Adrenal gland (tissue), 12 donors: Measurements from ENCODE around the gene CDH18. TPM values are rescaled to one million over a fixed set of nuclear protein-coding genes. Genes with fewer than 3 reads are reported as not detected.

Experiments used
- DNase-seq, 7 donors: peaks; one replicate each; pipeline ENCODE4 v3.0.0-alpha.2; 2019 to 2020
- H3K27ac ChIP-seq, 5 donors: fragments of 200-600 bp; sonication (generic) in 4 of 5; 1 replicate in 3 of 5; 2 replicates in 2 of 5; pipeline versions ENCODE4 v1.5.1 to v1.8.0; 2016 to 2020; ENCODE audit warnings: mild to moderate bottlenecking in 1 of 5
- H3K27me3 ChIP-seq: fragments of 200-600 bp; 2 replicates; pipeline ENCODE4 v1.8.0; 2021
- H3K36me3 ChIP-seq, 2 donors: fragments of 200-600 bp; replicated peaks in 1 of 2; 1 replicate in 1 of 2; 2 replicates in 1 of 2; pipeline versions ENCODE4 v1.5.1 to v1.8.0; 2018 to 2022
- H3K4me1 ChIP-seq, 2 donors: fragments of 200-600 bp; replicated peaks in 1 of 2; 1 replicate in 1 of 2; 2 replicates in 1 of 2; pipeline versions ENCODE4 v1.5.1 to v1.8.0; 2018 to 2021
- H3K4me3 ChIP-seq, 4 donors: fragments of 200-600 bp; sonication (generic) in 3 of 4; one replicate each; pipeline ENCODE4 v1.5.1; 2016 to 2018
- H3K9me3 ChIP-seq, 3 donors: fragments of 200-600 bp; sonication (generic) in 1 of 3; replicated peaks in 1 of 3; 1 replicate in 2 of 3; 2 replicates in 1 of 3; pipeline versions ENCODE4 v1.5.1 to v1.8.0; 2016 to 2021
- POLR2A ChIP-seq, 2 donors: fragments of 450-650 bp; IDR thresholded peaks; one replicate each; pipeline ENCODE4 v1.6.1; 2017; ENCODE audit warnings: antibody characterized with exemption in 2 of 2, mild to moderate bottlenecking in 2 of 2, moderate library complexity in 1 of 2
- WGBS, 4 donors: extraction: QIAGEN DNeasy Blood & Tissue Kit in 2 of 4; methylation state at CpG; one replicate each; pipeline versions ENCODE4 v1.1.5 to v1.1.7; 2013 to 2017; 5-methylcytosine and 5-hydroxymethylcytosine counted together
- intact Hi-C, 2 donors: fragments of 100-400 bp; cut with DNase I; formaldehyde crosslinking; loops; one replicate each; pipeline versions ENCODE4 v1.14.1 to v1.15.0; 2022 to 2023
- polyA plus RNA-seq, 3 donors: library from polyadenylated mRNA; stranded (reverse); fragments of 200-250 nt in 2 of 3; fragments of 350-450 nt in 1 of 3; fragmentation: Illumina TruSeq in 1 of 3; extraction: RNeasy Lipid Tissue Mini Kit (QIAGEN cat#74804) in 1 of 3; gene quantifications; one replicate each; pipeline ENCODE4 v1.2.3, GENCODE V29; 2013 to 2014
- total RNA-seq, 9 donors: library from RNA; depleted of rRNA in 4 of 9; stranded (reverse); fragments of >200 nt in 4 of 9; fragments of 120-200 nt in 1 of 9; fragmentation: NEBNext Ultra II Directional in 1 of 9; extraction: Animal tissue kit (Norgen Biotek cat#: 25700) in 1 of 9; gene quantifications; one replicate each; pipeline versions ENCODE4 v1.1.0 to v1.2.4, GENCODE V29; 2013 to 2023
- TF ChIP-seq, protein P1 (sequence below), 6 experiments: fragments of 450-650 bp in 4 of 6; fragments of 200-600 bp in 2 of 6; sonication (generic) in 1 of 6; IDR thresholded peaks; 1 replicate in 5 of 6; 2 replicates in 1 of 6; pipeline versions ENCODE4 v1.5.1 to v1.8.0; 2016 to 2021; ENCODE audit warnings: antibody characterized with exemption in 6 of 6, mild to moderate bottlenecking in 2 of 6, moderate library complexity in 1 of 6
- donor health status: healthy with polysubstance abuse.
- donor health status: Bipolar disorder and iron deficiency.
- donor health status: DM: yes; HTN: yes; CAD: no.
- donor health status: DM: no; HTN: no; CAD: no.
- donor health status: DM: no; HTN: no; CAD: no.
- donor health status: DM: yes; HTN: yes; CAD: no.

Gene CDH18
- total and polyA plus RNA-seq, 12 donors, result 0.23 to 9.0 (median 3.9) TPM; not detected in 4

DNA sequence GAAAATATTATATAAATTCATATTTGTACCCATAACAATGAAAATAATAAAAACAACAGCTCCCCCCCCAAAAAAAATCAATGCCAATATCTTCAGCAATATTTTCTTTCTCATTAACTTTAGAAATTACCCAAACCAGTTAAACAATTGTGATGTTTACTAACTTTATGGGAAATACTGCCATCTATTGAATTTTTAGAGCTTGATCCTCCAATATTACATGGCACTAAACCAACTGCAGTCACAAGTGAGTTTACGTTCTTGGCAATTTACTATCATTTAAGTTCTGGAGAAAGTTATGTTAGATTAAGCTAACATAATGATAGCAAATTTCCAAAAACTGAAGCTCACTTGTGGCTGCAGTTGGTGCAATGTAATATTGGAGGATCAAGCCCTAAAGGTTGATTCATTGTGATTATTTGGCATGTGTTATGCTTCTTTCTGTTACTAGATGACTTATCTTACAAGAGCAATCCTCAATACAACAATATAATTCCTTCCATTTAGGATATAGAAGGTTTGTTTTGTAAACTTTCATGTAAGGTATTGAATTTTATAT is 379.5 kb downstream of the CDH18 start:
- Histone ChIP-seq H3K4me1 (no peaks in the 10 kb centered on the region), H3K36me3 (no peaks in the 10 kb centered on the region), H3K27me3 (no peaks in the 10 kb centered on the region), H3K9me3 (no peaks in the 10 kb centered on the region), H3K4me3 (no peak overlapping the region), H3K27ac (no peak overlapping the region)
- 4 to 10% (median 9%) methylated on average over 1 of the region's 1 CpG for WGBS, 4 donors
- DNase-seq, result no peak
- intact Hi-C loops, result no loop called here
- TF ChIP-seq, protein P1, sequence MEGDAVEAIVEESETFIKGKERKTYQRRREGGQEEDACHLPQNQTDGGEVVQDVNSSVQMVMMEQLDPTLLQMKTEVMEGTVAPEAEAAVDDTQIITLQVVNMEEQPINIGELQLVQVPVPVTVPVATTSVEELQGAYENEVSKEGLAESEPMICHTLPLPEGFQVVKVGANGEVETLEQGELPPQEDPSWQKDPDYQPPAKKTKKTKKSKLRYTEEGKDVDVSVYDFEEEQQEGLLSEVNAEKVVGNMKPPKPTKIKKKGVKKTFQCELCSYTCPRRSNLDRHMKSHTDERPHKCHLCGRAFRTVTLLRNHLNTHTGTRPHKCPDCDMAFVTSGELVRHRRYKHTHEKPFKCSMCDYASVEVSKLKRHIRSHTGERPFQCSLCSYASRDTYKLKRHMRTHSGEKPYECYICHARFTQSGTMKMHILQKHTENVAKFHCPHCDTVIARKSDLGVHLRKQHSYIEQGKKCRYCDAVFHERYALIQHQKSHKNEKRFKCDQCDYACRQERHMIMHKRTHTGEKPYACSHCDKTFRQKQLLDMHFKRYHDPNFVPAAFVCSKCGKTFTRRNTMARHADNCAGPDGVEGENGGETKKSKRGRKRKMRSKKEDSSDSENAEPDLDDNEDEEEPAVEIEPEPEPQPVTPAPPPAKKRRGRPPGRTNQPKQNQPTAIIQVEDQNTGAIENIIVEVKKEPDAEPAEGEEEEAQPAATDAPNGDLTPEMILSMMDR (IDR thresholded peaks at IDR 0.05), result peak in 4 of 6 experiments; percentile 27 to 37 (median 32)
- no peak for TF ChIP-seq POLR2A (IDR thresholded peaks at IDR 0.05)

DNA sequence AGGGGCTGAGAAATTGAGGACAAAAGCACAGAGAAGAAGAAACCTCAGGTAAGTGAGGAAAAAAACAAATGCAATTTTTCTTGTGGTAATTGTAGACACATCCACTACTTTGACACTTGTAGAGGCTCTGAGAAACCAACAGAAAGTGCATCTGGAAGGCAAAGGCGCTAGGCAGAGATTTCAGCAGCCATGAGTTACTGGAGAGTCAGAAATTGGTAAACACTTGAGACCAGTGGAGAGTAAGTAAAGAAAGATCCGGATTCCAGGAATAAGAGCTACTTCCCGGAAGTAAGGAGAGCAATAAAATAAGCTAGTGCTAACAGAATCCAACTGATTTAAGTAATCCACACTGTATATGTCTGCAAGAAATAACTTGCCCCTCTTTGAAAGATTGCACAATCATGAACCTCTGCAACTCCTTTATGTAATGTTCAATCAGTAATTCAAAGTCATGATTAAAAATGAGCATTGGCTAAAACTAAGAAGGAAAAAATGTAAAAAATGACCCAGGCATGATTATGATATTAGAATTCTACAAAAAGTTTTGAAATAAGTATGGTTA is 382.1 kb downstream of the CDH18 start:
- no peaks in the 10 kb centered on the region for H3K27me3 ChIP-seq
- no peaks in the 10 kb centered on the region for H3K36me3 ChIP-seq
- H3K9me3 ChIP-seq, result no peaks in the 10 kb centered on the region
- DNase-seq, result no peak
- TF ChIP-seq, protein P1 (IDR thresholded peaks at IDR 0.05), result no peak
- no peak for TF ChIP-seq POLR2A (IDR thresholded peaks at IDR 0.05)
- intact Hi-C loops, result no loop called here
- no peak overlapping the region for H3K4me3 ChIP-seq
- H3K27ac ChIP-seq, result no peak overlapping the region
- H3K4me1 ChIP-seq, result no peaks in the 10 kb centered on the region
- 79 to 90% (median 83%) methylated on average over 3 of the region's 3 CpGs for WGBS, 4 donors

DNA sequence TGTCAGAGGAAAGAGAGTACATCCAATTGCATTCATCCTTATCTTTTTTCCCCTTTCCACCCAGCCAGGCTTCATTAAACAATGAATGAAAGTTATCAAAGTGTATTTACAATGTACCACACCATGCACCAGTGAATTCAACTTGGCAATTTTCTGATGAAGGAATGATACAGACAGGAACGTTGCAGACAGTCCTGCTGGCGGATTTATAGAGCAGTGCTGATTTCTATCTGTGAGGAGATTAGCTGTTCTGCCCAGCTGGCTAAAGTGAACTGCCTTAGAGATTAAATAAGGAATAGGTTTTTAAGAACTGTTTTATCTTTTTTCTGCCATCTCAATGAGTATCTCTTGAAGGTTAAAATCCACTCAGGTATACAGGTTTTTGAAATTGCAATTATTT is 403.9 kb downstream of the CDH18 start:
- intact Hi-C loops, result no loop called here
- no peak overlapping the region for H3K4me3 ChIP-seq
- TF ChIP-seq, protein P1 (IDR thresholded peaks at IDR 0.05), result no peak
- TF ChIP-seq POLR2A (IDR thresholded peaks at IDR 0.05), result no peak
- DNase-seq, result no peak
- no peaks in the 10 kb centered on the region for H3K27me3 ChIP-seq
- H3K36me3 ChIP-seq, result no peaks in the 10 kb centered on the region
- no peaks in the 10 kb centered on the region for H3K4me1 ChIP-seq
- H3K9me3 ChIP-seq, result no peaks in the 10 kb centered on the region
- 28 to 50% (median 33%) methylated on average over 2 of the region's 2 CpGs for WGBS, 4 donors
- H3K27ac ChIP-seq, result no peak overlapping the region

DNA sequence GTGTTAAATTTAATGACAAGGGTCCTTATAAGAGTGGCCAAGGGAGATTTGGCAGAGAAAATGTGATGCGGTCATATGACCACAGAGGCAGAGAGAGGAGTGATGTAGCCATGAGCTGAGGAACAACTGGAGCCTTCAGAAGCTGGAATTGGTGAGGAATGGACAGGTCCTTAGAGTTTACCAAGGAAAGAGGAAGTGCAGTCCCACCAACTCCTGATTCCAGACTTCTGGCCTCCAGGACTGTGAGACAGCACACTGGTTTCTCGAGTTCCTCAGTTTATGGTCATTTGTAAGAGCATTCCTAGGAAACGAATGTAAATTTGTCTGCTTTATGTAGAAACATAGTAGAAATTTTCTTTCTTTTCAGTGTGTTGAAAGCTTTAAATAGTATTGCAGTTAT is 410.1 kb downstream of the CDH18 start:
- H3K27ac ChIP-seq, result no peak overlapping the region
- H3K36me3 ChIP-seq, result no peaks in the 10 kb centered on the region
- no peak for TF ChIP-seq POLR2A (IDR thresholded peaks at IDR 0.05)
- TF ChIP-seq, protein P1 (IDR thresholded peaks at IDR 0.05), result no peak
- WGBS, 4 donors, result 77 to 85% (median 80%) methylated on average over 3 of the region's 3 CpGs
- intact Hi-C loops, result no loop called here
- no peaks in the 10 kb centered on the region for H3K4me1 ChIP-seq
- H3K4me3 ChIP-seq, result no peak overlapping the region
- DNase-seq, result no peak
- no peaks in the 10 kb centered on the region for H3K9me3 ChIP-seq
- H3K27me3 ChIP-seq, result no peaks in the 10 kb centered on the region
